ENCODE data around the gene CETN2.
"Not testable (repeated sequence)": the region's sequence is repeated elsewhere in the genome, so short reads cannot be mapped to it uniquely, and the experiment has no call there.

CETN2 gene

DNA sequence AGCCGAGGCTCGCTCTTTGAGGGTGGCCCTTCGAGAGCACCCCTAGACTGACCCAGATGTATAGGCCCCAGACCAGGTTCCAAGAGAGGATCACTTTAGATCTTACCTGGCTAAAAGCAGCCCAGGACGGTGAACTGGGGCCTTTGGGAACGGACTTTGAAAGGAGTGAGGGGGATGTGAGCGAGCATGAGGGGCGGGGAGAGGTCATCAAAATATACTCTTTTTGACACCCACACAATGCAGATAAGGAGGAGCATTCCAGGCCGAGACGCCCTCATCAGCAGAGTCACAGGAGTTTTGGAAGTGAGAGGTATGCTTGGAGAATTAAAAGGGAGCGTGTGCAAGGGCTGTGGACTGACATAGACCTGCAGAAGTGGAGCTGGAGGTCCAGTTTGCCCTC lies 834 bp upstream of the CETN2 start:
- DNase-seq: no peak

DNA sequence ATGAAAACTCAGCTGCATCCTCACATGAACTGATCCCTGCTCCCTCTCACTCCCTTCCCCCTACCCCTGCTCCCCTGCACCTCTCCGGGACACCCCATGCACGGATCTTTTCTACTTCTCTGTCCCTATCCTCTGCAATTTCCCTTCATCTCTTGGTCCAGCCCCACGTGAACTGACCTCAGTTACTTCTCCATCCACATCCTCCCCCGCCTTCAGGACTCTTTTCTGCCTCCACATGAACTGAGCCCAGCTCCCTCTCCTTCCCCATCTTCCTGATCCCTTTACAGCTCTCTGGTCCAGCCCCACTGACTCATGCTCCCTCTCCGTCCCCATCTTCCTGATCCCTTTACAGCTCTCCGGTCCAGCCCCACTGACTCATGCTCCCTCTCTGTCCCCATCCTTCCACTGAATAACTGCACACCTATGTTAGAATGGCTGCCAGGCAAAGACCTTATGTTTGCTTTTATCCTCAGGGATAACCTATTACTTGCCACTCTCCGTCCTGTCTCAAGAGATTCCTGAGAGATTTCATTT lies 5.6 kb downstream of the CETN2 start:
- no peak for DNase-seq

DNA sequence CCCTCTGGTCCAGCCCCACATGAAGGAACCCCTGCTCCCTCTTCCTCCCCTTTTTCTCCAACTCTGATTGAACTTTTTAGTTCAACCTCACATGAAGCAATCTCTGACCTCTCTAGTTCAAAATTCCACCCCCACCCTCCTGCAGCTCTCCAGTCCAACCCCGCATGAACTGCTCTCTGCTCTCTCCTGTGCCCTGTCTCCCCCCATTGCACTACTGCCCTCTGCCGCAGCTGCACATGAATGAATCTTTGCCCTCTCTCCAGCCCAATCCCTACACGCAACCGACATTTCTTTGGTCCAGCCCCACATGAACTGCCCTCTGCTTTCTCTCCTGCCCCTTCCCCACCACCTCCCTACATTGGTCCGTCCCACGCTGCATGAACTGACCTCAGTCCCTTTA lies 6.9 kb downstream of the CETN2 start:
- DNase-seq: no peak

DNA sequence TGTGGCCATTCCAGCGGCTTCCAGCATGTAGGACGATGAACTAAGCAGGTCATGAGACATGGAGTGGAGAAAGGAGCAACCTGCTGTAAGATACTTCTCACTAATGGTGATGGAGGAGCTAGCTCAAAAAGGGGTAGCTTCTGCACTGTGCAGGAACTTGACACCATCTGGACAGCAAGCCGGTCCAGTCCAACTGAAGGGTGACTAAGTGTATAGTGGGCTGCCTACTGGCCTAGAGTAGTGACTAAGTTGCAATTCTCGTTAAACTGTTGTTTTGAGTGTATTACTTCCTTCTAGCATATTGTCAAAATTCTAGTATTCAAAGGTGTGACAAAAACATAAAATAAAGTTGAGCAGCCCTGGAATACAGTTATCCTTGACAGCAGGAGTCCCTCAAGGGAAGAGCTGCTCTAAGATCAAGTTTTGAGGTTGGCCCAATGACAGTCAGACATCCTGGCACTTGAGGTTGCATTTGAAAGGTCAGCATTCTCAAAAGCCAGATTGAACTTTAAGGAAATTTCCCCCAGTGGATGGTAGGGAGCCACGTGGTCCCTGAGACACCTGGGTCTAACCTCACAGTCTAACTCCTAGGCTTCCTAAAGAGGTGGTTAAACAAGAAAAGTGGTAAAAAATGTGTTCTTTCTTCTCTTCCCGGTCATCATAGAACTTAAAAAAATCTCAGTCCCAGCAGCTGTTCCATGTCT lies 8.0 kb downstream of the CETN2 start:
- DNase-seq: no peak

DNA sequence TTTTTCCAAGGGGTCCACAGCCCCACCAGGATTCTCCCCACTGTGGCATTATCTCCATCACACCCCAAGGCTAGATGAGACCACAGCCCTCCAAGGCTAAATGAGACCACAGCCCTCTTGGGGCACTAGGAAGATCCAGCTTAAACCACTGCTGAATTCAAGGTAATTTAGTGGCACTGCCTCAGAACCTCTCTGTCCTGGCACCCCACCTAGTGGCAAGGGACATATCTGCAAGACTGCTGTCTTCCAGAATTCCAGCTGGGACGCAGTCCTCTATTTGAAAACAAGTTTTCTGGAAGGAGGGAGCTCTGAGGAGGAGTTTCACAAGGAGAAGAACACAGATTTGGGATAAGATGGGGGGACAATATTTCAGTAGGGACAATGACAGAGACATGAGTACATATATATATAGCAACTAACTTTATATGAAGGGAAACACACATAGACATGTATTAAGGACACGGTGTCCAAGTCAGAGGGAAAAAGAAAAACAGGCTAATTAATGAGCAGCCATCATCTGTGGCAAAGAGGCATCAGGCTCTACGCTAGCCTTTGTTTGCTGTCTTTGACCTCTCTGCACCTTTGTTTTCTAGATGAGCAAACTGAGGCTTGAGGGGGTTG lies 9.3 kb downstream of the CETN2 start:
- no peak for DNase-seq

DNA sequence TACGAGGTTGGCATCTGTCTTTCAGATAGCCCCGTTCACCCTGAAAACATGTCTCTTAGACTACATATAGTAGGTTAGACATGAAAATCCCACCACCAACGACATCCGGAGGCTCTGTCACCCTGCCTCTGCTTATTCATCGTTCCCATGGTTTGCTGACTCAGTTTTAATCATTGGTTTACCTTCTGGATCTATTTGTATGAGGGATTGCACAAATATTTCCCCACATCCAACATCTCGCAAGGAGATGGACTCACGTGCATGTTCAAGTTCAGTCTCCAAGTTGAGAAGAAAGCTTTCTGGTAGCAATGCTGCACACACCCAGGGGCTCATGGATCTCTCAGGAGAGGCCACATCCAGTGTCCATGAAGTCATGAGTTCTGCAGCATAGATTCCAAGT lies 10.8 kb downstream of the CETN2 start:
- DNase-seq: no peak

DNA sequence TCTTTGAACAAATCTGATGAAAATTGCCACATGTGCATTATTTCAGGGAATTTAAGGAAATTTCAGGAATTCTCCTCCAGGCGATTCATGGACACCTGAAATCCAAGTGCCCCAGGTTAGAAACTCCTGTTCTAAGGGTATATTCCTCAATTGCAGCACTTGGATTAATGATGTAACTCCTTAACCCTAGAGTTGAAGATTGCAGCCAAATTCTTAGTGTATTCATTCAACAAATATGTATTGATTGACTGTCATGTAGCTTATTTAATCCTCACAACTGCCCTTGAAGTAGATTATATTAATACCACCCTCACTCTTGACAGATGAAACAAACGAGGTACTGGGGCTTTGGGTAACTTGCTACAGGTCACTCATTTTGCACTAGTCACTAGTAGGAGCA lies 11.3 kb downstream of the CETN2 start:
- no peak for DNase-seq

DNA sequence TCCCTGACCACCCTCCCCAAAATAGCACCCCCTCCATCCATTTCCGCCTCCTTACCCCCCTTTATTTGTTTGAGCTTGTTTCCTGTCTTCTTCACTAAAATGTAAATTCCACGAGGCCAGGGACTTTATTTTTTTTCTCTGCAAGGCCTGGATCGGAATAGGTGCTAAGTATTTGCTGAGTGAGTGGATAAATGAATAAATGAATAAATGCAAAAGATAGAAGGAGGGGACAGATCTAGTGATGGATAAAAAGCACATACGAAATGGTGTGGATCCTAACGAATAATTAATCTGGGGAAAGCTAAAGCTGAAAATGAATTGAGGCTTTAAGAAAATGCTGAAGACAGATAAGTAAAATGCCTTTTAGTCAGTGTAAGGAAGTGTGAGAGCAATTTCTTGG lies 12.2 kb downstream of the CETN2 start:
- DNase-seq: no peak

DNA sequence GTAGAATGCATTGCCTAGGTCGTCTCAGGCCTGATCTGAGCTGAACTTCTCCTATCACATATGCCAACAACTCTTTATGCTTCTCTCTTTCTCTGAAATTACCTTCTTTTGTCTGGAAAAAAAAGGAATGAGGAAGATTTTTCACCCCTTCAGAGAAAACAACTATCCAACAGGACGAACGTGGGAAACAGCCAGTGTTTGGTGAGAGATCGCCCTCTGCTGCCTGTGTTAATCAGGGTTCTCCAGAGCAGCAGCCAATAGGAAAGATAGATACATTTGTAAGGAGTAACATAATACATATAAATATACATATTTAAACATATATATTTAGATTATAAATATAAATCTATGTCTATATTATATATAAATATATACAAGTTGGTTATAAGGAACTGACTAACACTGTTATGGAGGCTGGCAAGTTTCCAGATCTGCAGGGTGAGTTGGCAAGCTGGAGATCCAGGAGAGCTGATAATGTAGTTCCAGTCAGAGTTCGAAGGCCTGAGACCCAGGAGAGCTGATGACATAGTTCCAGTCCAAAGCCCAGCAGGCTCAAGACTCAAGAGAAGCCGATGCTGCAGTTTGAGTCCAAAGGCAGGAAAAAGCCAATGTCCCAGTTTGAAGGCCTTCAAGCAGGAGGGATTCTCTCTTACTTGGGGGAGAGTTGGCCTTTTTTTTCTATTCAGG lies 13.3 kb downstream of the CETN2 start:
- no peak for DNase-seq

DNA sequence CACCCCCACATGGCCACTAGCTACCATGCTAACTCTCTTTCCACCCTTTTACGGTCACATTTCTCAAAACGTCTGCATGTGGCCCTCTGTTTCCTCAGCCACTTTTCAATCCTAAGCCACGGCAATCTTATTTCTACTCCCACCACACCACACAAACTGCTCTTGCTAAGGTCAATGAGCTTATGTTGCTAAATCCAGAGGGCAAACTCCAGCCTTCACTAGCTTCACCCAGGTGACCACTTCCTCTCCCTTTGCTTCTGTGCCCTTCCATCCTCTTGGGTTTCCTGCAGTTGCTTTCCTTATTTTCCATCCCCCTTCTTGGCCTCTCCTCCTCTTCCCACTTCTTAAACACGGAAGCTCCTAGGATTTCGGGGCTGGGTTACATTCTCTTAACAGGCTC lies 16.5 kb downstream of the CETN2 start:
- DNase-seq: no peak

DNA sequence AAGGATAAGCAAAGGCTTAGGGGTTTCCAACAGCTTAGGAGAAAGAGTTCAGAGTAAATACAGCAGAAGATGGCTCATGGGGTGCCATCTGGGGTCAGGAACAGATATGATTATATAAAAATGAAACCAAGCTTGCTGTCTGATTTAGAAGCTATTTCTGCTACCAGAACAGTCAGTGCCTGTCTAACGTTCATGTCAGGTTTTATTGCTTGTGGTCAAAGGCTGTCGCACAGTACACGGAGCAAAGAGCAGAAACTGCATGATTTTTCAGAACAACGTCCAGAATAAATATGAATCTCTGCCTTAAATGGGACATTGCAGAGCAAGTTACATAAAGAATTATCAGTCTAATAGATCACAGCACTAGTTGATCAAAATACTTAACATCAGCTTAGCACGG lies 17.4 kb downstream of the CETN2 start:
- no peak for DNase-seq

DNA sequence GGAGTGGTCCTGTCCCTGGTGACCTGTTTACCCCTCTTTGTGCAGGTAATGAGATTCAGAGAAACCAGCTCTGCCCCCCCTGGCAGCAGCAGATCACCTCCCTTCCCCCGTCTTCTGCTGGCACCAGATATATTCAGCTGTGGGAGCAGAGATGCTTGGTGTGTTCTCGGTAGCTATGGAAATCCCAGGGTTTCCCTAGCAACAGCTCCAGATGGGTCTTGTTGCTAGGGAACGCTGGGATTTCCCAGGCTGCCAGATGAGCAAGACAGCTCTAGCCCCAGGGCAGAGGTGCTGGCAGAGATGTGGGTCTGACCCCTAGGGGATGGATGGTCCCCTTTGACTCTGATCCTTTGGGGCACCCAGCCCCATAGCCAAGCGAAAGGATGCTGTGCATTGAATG lies 20.2 kb downstream of the CETN2 start:
- DNase-seq: no peak

DNA sequence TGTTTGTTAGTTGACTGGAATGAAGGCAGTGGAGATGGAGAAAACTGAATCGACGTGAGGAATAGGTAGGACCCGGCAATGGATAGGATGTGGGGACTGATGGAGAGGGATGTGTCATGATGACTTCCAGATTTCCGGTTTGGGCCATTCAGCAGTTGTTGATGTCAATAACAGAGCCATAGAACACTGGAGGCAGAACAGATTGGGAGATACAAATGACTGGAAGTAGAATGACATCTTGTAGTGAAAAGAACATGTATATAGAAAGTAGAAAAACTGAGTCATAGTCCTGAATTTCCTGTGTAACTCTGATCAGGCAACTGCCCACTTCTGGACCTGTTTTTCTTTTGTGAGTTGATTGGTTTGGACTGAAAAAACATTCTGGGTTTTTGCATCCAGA lies 24.5 kb downstream of the CETN2 start:
- DNase-seq: no peak

DNA sequence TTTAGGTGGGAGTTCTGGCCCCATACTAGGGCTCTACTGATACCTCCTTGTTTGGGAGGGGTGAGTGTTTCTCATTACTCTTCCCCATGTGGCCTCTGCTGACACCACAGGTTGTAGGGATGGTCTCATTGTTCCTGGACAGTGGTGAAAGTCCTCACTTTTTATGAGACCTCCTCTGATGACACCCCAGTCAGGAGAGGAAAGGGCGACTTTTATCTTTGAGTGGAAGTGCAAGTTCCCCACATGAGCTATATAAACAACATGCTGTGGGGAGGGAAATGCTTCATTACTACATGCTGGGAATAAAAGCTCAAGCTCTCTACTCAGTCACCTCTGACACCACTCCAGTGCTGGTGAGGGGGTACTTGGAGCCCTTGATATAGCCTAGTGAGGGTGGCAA lies 31.6 kb downstream of the CETN2 start:
- DNase-seq: no peak

DNA sequence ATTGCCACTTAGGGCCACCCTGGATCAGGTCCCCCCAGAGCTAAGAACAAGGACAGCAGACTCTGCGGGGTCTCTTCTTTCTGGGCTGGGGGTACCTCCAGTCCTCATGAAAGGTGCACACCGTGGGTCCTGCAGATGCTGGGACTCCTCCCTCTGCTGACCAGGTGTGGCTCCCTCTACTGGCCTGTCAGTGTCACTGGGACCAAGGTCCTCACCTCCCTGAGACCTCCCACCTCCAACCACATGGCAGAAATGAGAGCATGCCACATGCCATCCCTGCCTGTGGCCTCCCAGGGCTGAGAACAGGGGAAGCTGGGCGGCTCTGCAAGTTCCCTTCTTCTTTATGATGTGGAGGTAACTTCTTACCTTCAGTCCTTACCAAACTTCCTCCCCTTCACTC lies 43.5 kb downstream of the CETN2 start:
- DNase-seq: not testable (repeated sequence)

Data from stimulated activated naive CD4-positive, alpha-beta T cell (primary cell).